ENCODE results near the gene SUGP2. TPM values are rescaled to one million over a fixed set of nuclear protein-coding genes. Genes with fewer than 3 reads are reported as not detected.

The SUGP2 gene
- total and polyA plus RNA-seq, 9 of the 15 experiments (the other 6 are each of a cell fraction or from before 2014, with no cell fraction given): 13.1 to 101 (median 63.1) TPM

DNA sequence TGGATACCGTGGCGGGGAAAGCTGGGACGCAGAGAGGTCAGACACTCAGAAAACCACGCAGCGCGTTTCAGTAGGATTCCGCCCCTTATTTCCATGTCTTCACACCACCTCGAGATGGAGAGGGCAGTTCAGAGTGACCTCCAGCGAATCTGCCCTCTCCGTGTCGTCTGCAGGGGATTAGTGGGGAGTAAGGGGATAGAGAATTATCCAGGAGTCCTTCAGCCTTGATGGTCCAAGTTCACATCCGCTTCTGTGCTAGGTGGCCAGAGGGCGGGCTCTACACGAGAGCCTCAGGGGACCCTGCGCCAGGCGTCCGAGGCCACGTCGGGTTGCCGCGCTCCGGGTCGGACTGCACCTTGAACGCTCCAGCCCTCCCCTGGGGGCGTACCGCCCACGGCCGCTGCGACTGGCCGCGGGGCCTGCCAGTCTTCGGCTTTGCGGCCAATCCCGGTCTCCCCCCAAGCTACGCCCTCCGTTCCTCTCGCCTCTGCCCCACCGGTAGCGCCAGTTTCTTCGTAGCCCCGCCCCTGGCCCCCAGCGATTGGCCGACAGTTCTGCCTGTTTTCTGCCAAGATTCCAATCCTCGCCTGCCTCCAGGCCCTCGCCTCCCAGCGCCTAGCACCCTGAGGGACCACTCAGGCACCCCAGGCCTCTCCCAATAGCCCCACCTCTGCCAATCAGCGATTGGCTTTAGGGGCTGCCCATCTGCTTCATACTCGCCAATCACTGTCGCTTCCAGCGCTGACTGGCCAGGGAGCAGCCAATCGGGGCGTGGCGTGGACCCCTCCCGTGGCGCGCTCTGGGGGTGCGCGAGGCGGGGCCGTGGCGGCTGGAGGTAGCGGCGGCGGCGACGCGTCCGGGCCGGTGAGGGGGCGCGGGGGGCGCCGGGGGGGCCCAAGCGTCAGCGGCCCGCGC is 30.1 kb upstream of the SUGP2 start, which contains the start of gene SLC25A42 (continued):
- no peak for TF ChIP-seq KLF16 (IDR thresholded peaks at IDR 0.05)
- TF ChIP-seq, protein P1, sequence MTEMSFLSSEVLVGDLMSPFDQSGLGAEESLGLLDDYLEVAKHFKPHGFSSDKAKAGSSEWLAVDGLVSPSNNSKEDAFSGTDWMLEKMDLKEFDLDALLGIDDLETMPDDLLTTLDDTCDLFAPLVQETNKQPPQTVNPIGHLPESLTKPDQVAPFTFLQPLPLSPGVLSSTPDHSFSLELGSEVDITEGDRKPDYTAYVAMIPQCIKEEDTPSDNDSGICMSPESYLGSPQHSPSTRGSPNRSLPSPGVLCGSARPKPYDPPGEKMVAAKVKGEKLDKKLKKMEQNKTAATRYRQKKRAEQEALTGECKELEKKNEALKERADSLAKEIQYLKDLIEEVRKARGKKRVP (CRISPR knock-in tag; IDR thresholded peaks at IDR 0.05): no peak
- no peak for TF ChIP-seq ADNP (tag; IDR thresholded peaks at IDR 0.05)
- no peak for TF ChIP-seq CC2D1A (IDR thresholded peaks at IDR 0.05)
- peak; percentile 81; the same call in 1 of the 2 replicates for TF ChIP-seq MTA3 (IDR thresholded peaks at IDR 0.05; ENCODE audit: borderline replicate concordance)
- TF ChIP-seq, protein P2, sequence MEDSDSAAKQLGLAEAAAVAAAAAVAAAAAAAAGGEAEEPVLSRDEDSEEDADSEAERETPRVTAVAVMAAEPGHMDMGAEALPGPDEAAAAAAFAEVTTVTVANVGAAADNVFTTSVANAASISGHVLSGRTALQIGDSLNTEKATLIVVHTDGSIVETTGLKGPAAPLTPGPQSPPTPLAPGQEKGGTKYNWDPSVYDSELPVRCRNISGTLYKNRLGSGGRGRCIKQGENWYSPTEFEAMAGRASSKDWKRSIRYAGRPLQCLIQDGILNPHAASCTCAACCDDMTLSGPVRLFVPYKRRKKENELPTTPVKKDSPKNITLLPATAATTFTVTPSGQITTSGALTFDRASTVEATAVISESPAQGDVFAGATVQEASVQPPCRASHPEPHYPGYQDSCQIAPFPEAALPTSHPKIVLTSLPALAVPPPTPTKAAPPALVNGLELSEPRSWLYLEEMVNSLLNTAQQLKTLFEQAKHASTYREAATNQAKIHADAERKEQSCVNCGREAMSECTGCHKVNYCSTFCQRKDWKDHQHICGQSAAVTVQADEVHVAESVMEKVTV (CRISPR knock-in tag; IDR thresholded peaks at IDR 0.05): no peak
- TF ChIP-seq ZNF408 (CRISPR knock-in tag; IDR thresholded peaks at IDR 0.05; ENCODE audit: low read depth): no peak
- no peak for TF ChIP-seq NR1H2 (CRISPR knock-in tag; IDR thresholded peaks at IDR 0.05)
- peak; percentile 21 for TF ChIP-seq FIP1L1 (IDR thresholded peaks at IDR 0.05; ENCODE audit: low read depth, low read length, poor library complexity, severe bottlenecking)
- no peak for TF ChIP-seq YBX1 (IDR thresholded peaks at IDR 0.05)
- TF ChIP-seq, protein P3, sequence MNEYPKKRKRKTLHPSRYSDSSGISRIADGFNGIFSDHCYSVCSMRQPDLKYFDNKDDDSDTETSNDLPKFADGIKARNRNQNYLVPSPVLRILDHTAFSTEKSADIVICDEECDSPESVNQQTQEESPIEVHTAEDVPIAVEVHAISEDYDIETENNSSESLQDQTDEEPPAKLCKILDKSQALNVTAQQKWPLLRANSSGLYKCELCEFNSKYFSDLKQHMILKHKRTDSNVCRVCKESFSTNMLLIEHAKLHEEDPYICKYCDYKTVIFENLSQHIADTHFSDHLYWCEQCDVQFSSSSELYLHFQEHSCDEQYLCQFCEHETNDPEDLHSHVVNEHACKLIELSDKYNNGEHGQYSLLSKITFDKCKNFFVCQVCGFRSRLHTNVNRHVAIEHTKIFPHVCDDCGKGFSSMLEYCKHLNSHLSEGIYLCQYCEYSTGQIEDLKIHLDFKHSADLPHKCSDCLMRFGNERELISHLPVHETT (CRISPR knock-in tag; conservative IDR thresholded peaks at IDR 0.05 in 1 of 2, IDR thresholded peaks at IDR 0.05 in 1 of 2): no peak
- no peak for TF ChIP-seq CBX8 (IDR thresholded peaks at IDR 0.05; ENCODE audit: borderline replicate concordance, extremely low read depth, low read depth, low read length, poor library complexity, severe bottlenecking)
- TF ChIP-seq, protein P4, sequence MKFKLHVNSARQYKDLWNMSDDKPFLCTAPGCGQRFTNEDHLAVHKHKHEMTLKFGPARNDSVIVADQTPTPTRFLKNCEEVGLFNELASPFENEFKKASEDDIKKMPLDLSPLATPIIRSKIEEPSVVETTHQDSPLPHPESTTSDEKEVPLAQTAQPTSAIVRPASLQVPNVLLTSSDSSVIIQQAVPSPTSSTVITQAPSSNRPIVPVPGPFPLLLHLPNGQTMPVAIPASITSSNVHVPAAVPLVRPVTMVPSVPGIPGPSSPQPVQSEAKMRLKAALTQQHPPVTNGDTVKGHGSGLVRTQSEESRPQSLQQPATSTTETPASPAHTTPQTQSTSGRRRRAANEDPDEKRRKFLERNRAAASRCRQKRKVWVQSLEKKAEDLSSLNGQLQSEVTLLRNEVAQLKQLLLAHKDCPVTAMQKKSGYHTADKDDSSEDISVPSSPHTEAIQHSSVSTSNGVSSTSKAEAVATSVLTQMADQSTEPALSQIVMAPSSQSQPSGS (CRISPR knock-in tag; IDR thresholded peaks at IDR 0.05): no peak
- peak; percentile 83 for TF ChIP-seq NFYB (IDR thresholded peaks at IDR 0.05; ENCODE audit: extremely low read depth, insufficient read length)
- TF ChIP-seq MCM2 (IDR thresholded peaks at IDR 0.05; ENCODE audit: low read depth): no peak
- TF ChIP-seq CEBPB (tag; IDR thresholded peaks at IDR 0.05): no peak
- TF ChIP-seq PHF8 (IDR thresholded peaks at IDR 0.05; ENCODE audit: borderline replicate concordance, low read length): peak; percentile 54; the same call in 1 of the 2 replicates
- TF ChIP-seq, protein P5, sequence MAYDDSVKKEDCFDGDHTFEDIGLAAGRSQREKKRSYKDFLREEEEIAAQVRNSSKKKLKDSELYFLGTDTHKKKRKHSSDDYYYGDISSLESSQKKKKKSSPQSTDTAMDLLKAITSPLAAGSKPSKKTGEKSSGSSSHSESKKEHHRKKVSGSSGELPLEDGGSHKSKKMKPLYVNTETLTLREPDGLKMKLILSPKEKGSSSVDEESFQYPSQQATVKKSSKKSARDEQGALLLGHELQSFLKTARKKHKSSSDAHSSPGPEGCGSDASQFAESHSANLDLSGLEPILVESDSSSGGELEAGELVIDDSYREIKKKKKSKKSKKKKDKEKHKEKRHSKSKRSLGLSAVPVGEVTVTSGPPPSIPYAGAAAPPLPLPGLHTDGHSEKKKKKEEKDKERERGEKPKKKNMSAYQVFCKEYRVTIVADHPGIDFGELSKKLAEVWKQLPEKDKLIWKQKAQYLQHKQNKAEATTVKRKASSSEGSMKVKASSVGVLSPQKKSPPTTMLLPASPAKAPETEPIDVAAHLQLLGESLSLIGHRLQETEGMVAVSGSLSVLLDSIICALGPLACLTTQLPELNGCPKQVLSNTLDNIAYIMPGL (CRISPR knock-in tag; IDR thresholded peaks at IDR 0.05): no peak
- TF ChIP-seq ZNF217 (CRISPR knock-in tag; IDR thresholded peaks at IDR 0.05): no peak
- TF ChIP-seq ZNF134 (CRISPR knock-in tag; conservative IDR thresholded peaks at IDR 0.05): no peak

Measured in K562 (cell line).